ENCODE results near the gene PEAK1.
"Not testable (repeated sequence)": the region's sequence is repeated elsewhere in the genome, so short reads cannot be mapped to it uniquely, and the experiment has no call there.

Gene PEAK1

GRCh38 chr15:77309392-77309791 is 110.5 kb downstream of the PEAK1 start:
- no peaks in the 10 kb centered on the region for H3K27me3 Mint-ChIP-seq
- ATAC-seq (ENCODE audit: low read depth) = no peak
- H3K36me3 Mint-ChIP-seq = peaks cover 6% of the 10 kb centered on the region
- no peak overlapping the region for H3K4me3 Mint-ChIP-seq
- DNase-seq (ENCODE audit: low spot score in 2 of 2) = no peak
- H3K9me3 Mint-ChIP-seq = no peaks in the 10 kb centered on the region
- no peak overlapping the region for H3K27ac Mint-ChIP-seq
- H3K4me1 Mint-ChIP-seq = peaks cover 14% of the 10 kb centered on the region

DNA sequence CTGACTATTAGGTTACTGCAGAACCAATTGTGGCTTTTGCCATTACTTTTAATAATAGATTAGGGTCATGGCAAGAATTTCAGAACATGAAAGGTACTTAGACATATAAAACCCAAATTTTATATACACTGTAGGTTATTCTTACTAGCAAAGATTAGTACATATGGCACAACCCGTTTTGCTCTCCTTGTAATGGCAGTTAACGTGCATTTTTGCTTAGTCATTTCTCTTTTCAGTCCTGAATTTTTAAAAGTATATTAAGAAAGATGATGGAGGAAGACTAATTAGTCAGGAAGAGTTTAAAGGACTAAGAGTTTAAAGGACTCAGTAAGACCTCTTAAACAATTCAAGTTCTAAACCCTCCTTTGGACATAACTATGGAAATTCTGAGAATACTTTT is 114.0 kb downstream of the PEAK1 start:
- DNase-seq (ENCODE audit: low spot score in 2 of 2) (no peak), ATAC-seq (ENCODE audit: low read depth) (no peak)
- no peaks in the 10 kb centered on the region for H3K9me3 Mint-ChIP-seq
- H3K27ac Mint-ChIP-seq = no peak overlapping the region
- H3K27me3 Mint-ChIP-seq = no peaks in the 10 kb centered on the region
- H3K36me3 Mint-ChIP-seq = peaks cover 1% of the 10 kb centered on the region
- H3K4me3 Mint-ChIP-seq = no peak overlapping the region
- peaks cover 12% of the 10 kb centered on the region for H3K4me1 Mint-ChIP-seq

DNA sequence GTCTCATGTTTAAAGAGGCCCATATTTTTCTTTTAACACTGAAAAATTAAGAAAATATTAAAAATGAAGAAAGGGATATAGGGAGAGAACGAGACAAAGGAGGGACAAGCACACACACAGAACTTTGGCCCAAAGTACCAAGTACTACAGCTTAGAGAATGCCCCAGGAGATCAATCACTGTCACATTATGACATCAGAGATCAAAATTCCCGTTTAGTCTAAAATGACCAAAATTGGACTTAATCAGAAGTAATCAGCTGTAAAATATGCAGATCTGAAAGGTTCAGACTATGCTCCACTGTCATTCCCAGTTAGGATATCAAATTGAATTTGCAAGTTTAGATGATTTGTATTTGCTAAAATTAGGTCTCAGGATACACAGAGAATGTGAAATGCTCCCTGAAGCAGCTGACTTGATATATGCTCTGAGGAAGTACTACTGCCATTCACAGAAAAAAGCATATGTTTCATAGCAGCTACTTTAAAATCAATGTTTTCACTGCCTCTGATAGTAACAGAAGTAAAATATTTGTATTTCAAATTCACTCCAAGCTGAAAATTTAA is 123.0 kb downstream of the PEAK1 start:
- H3K4me3 Mint-ChIP-seq = no peak overlapping the region
- no peaks in the 10 kb centered on the region for H3K4me1 Mint-ChIP-seq
- no peak for DNase-seq (ENCODE audit: low spot score in 2 of 2)
- no peak for ATAC-seq (ENCODE audit: low read depth)
- H3K36me3 Mint-ChIP-seq = no peaks in the 10 kb centered on the region
- H3K9me3 Mint-ChIP-seq = no peaks in the 10 kb centered on the region
- no peaks in the 10 kb centered on the region for H3K27me3 Mint-ChIP-seq
- no peak overlapping the region for H3K27ac Mint-ChIP-seq

DNA sequence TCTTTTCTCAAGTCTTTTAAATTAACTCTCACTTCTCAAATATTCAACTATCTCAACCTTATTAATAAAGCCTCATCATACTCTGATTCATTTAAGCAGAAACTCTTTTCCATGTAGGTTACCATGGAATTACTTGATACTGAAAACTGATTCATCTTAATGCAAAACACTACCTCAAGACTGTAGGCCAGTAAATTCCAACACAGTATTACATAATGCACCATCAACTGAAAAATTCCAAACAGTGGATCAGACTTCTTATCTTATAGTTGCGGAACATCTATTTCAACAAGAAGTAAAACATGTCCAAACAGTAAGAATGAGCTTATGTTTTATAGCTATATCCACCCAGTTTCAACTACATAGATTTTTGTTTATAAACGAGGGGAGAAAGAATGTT is 124.5 kb downstream of the PEAK1 start:
- Mint-ChIP-seq H3K27ac (no peak overlapping the region), H3K36me3 (no peaks in the 10 kb centered on the region), H3K9me3 (no peaks in the 10 kb centered on the region), H3K27me3 (no peaks in the 10 kb centered on the region), H3K4me1 (no peaks in the 10 kb centered on the region), H3K4me3 (no peak overlapping the region)
- DNase-seq (ENCODE audit: low spot score in 2 of 2) = no peak
- ATAC-seq (ENCODE audit: low read depth) = no peak

DNA sequence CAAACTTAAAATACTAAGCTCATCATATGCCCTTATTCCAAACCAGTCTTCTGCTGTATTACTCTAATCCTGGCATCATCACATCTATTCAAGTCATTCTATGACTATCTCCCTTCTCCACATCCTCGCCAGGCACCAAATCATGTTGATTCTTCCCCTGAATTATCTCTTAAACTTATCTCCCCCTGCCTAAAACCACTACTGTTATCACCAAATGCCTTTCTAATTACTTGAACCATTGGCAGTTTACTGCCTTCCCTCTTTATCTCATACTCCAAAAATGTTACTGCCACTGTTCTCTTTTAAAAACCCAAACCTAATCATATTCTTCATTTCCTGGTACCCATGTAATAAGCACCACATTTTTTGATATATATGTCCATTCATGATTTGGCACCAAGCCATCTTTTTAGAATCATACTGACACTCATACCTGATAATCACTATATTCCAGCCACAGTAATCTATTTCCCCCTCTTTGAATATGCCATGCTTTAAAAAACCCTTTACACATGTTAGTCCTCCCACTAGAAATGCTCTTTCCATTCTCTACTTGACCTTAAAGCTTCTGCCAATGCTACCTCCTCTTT is 126.8 kb downstream of the PEAK1 start:
- ATAC-seq (ENCODE audit: low read depth) = no peak
- H3K27ac Mint-ChIP-seq = no peak overlapping the region
- no peaks in the 10 kb centered on the region for H3K27me3 Mint-ChIP-seq
- no peaks in the 10 kb centered on the region for H3K9me3 Mint-ChIP-seq
- H3K36me3 Mint-ChIP-seq = no peaks in the 10 kb centered on the region
- DNase-seq (ENCODE audit: low spot score in 2 of 2) = no peak
- H3K4me1 Mint-ChIP-seq = peaks cover 2% of the 10 kb centered on the region
- H3K4me3 Mint-ChIP-seq = no peak overlapping the region

DNA sequence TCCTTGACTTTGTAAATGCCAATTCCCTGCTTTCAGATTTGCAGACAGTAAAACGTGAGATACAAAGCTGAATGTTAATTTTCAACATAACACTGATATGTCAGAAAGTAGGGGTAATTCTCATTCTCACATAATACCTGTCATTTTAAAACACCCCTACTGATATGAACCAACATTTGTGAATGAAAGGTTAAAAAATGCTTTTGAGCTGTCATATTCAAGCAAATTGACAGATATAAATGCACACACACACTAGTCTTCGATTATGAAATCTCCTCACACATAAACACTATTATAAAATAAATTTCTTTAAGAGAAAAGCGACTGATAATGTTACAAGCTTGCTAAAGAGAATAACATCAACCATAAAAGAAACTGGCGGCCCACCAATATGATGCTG is 128.8 kb downstream of the PEAK1 start:
- no peak for DNase-seq (ENCODE audit: low spot score in 2 of 2)
- peaks cover 7% of the 10 kb centered on the region for H3K4me1 Mint-ChIP-seq
- H3K9me3 Mint-ChIP-seq = no peaks in the 10 kb centered on the region
- H3K4me3 Mint-ChIP-seq = no peak overlapping the region
- no peaks in the 10 kb centered on the region for H3K27me3 Mint-ChIP-seq
- no peaks in the 10 kb centered on the region for H3K36me3 Mint-ChIP-seq
- no peak overlapping the region for H3K27ac Mint-ChIP-seq
- ATAC-seq (ENCODE audit: low read depth) = no peak

- Mint-ChIP-seq H3K27ac (peak overlapping the region; percentile 45), H3K4me1 (peaks cover 7% of the 10 kb centered on the region), H3K9me3 (no peaks in the 10 kb centered on the region), H3K4me3 (no peak overlapping the region), H3K36me3 (peaks cover 9% of the 10 kb centered on the region), H3K27me3 (no peaks in the 10 kb centered on the region)
- DNase-seq (ENCODE audit: low spot score in 2 of 2) = no peak
- ATAC-seq (ENCODE audit: low read depth) = no peak
Measured at GRCh38 chr15:77287385-77287784, 132.5 kb downstream of the PEAK1 start.

DNA sequence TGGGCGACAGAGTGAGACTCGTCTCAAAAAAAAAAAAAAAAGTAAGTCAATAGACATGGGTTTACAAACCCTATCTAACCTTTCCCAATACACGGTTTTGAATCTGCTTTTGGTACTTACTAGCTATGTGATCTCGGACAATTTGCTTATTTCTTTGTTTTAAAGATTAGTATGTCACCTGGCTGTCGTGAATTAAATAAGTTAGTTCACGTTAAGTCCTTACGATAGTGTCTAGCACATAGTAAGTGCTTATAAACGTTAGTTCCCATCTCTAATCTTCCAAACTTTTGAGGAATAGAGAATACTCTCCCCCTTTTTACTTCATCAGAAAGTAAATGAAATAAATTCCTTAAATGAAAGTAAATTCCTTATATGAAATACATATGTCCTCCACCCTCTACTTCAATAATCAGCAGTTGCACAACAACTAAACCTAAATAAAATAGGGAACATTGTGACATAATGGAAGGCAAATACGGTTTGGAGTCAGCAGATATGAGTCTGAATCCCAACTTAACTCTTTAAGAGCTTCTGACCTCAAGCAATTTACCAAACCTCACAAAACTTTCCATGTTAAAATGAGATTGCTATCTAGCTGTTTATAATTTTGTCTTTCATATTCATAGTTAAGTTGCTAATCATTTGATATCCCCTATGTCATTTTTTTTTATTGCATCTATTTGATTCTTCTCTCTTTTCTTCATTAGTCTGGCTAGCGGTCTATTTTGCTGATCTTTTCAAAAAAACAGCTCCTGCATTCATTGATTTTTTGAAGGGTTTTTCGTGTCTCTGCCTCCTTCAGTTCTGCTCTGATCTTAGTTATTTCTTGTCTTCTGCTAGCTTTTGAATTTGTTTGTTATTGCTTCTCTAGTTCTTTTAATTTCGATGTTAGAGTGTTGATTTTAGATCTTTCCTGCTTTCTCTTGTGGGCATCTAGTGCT is 134.6 kb downstream of the PEAK1 start:
- peaks cover 9% of the 10 kb centered on the region for H3K36me3 Mint-ChIP-seq
- no peaks in the 10 kb centered on the region for H3K9me3 Mint-ChIP-seq
- no peak overlapping the region for H3K4me3 Mint-ChIP-seq
- DNase-seq (ENCODE audit: low spot score in 2 of 2) = no peak
- peaks cover 7% of the 10 kb centered on the region for H3K4me1 Mint-ChIP-seq
- ATAC-seq (ENCODE audit: low read depth) = no peak
- H3K27ac Mint-ChIP-seq = no peak overlapping the region
- no peaks in the 10 kb centered on the region for H3K27me3 Mint-ChIP-seq

GRCh38 chr15:77282333-77282732 is 137.6 kb downstream of the PEAK1 start:
- peaks cover 13% of the 10 kb centered on the region for H3K36me3 Mint-ChIP-seq
- peaks cover 9% of the 10 kb centered on the region for H3K4me1 Mint-ChIP-seq
- DNase-seq (ENCODE audit: low spot score in 2 of 2) (no peak), ATAC-seq (ENCODE audit: low read depth) (no peak)
- no peak overlapping the region for H3K4me3 Mint-ChIP-seq
- no peaks in the 10 kb centered on the region for H3K9me3 Mint-ChIP-seq
- no peak overlapping the region for H3K27ac Mint-ChIP-seq
- no peaks in the 10 kb centered on the region for H3K27me3 Mint-ChIP-seq

- H3K36me3 Mint-ChIP-seq = peaks cover 11% of the 10 kb centered on the region
- peak overlapping the region; percentile 22 for H3K27ac Mint-ChIP-seq
- H3K27me3 Mint-ChIP-seq = no peaks in the 10 kb centered on the region
- peaks cover 27% of the 10 kb centered on the region for H3K4me1 Mint-ChIP-seq
- DNase-seq (ENCODE audit: low spot score in 2 of 2) (no peak), ATAC-seq (ENCODE audit: low read depth) (no peak)
- H3K4me3 Mint-ChIP-seq = no peak overlapping the region
- no peaks in the 10 kb centered on the region for H3K9me3 Mint-ChIP-seq
Measured at GRCh38 chr15:77276943-77277342, 143.0 kb downstream of the PEAK1 start.

GRCh38 chr15:77276096-77276495 is 143.8 kb downstream of the PEAK1 start:
- H3K9me3 Mint-ChIP-seq = no peaks in the 10 kb centered on the region
- DNase-seq (ENCODE audit: low spot score in 2 of 2) (no peak), ATAC-seq (ENCODE audit: low read depth) (no peak)
- H3K4me1 Mint-ChIP-seq = peaks cover 28% of the 10 kb centered on the region
- no peak overlapping the region for H3K4me3 Mint-ChIP-seq
- H3K36me3 Mint-ChIP-seq = peaks cover 11% of the 10 kb centered on the region
- no peak overlapping the region for H3K27ac Mint-ChIP-seq
- H3K27me3 Mint-ChIP-seq = no peaks in the 10 kb centered on the region

GRCh38 chr15:77273136-77273535 is 146.8 kb downstream of the PEAK1 start:
- H3K9me3 Mint-ChIP-seq; ATAC-seq (ENCODE audit: low read depth); H3K4me3 Mint-ChIP-seq; DNase-seq (ENCODE audit: low spot score in 2 of 2); H3K27me3 Mint-ChIP-seq: not testable (repeated sequence)
- H3K36me3 Mint-ChIP-seq = peaks cover 29% of the 10 kb centered on the region
- peaks cover 20% of the 10 kb centered on the region for H3K4me1 Mint-ChIP-seq
- H3K27ac Mint-ChIP-seq = peak overlapping the region; percentile 31

- no peak overlapping the region for H3K4me3 Mint-ChIP-seq
- H3K36me3 Mint-ChIP-seq = peaks cover 40% of the 10 kb centered on the region
- H3K27me3 Mint-ChIP-seq = no peaks in the 10 kb centered on the region
- H3K9me3 Mint-ChIP-seq = peaks cover 1% of the 10 kb centered on the region
- H3K4me1 Mint-ChIP-seq = peaks cover 6% of the 10 kb centered on the region
- ATAC-seq (ENCODE audit: low read depth) = no peak
- H3K27ac Mint-ChIP-seq = no peak overlapping the region
- no peak for DNase-seq (ENCODE audit: low spot score in 2 of 2)
Measured at GRCh38 chr15:77266708-77267386, 153.1 kb downstream of the PEAK1 start.

DNA sequence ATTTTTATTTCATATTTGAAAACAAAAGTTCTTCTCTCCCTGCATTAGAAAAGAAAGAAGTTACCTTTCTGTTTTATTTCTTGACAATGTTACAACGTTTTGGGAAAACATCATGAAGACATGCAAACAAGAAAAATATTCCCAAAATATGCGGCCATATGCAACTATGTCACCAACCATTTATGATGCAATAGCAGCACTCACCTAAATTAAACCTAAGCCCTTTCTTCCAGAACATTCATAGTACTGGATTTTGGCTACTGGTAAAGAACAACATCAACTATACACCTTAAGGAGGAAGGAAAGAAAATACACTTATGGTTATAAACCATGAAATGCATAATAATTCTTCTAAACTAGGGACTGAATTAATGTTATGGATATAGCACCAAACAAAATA is 164.5 kb downstream of the PEAK1 start:
- Mint-ChIP-seq H3K9me3 (no peaks in the 10 kb centered on the region), H3K36me3 (peaks cover 6% of the 10 kb centered on the region), H3K4me3 (no peak overlapping the region), H3K27me3 (no peaks in the 10 kb centered on the region), H3K27ac (no peak overlapping the region), H3K4me1 (no peaks in the 10 kb centered on the region)
- ATAC-seq (ENCODE audit: low read depth) (no peak), DNase-seq (ENCODE audit: low spot score in 2 of 2) (no peak)
